MM.1S (cell line): ENCODE data around the gene ZNF462.

Experiments used
- EZH2 ChIP-seq: fragments of 300-600 bp; sonication (generic); optimal IDR thresholded peaks from 2 replicates; pipeline ENCODE3; 2017; ENCODE audit warnings: low read depth, mild to moderate bottlenecking, antibody characterized with exemption, low read length, mixed read lengths
- EZH2phosphoT487 ChIP-seq: fragments of 300-600 bp; sonication (generic); IDR thresholded peaks from 2 replicates; pipeline ENCODE4 v1.6.1; 2018; ENCODE audit warnings: antibody characterized with exemption, low read length
- TF ChIP-seq, protein P1 (sequence below): fragments of 300-600 bp; sonication (generic); IDR thresholded peaks from 2 replicates; pipeline ENCODE4 v1.5.1; 2016; ENCODE audit warnings: antibody characterized with exemption, low read length, mixed read lengths

DNA sequence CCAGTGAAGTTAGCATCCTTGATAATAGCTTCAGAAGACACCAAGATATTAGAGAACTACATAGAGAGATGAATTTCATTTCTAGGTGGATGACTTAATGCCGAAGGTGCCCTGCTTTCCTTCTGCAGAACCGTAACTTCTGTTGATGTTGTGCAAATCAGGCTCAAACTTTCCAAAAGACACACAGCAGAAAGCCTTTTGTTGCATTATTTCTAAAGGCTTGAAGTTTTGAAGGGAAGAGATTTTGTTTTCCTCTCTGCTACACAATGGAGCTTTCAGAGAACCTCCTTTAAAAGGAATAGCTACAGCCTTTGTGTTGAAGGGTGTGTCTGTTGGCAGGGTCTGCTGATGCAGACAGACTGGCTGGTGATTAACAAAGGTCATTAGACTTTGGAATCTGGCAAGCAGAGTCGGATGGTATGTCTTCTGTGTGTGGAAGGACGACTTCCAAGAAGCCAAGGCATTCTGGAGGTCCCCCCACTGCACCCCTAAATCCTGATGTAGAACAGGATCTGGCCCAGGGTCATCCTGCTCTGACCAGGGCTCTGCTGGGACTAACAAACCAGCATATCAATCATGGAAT is 57.8 kb downstream of the ZNF462 start:
- TF ChIP-seq, protein P1, sequence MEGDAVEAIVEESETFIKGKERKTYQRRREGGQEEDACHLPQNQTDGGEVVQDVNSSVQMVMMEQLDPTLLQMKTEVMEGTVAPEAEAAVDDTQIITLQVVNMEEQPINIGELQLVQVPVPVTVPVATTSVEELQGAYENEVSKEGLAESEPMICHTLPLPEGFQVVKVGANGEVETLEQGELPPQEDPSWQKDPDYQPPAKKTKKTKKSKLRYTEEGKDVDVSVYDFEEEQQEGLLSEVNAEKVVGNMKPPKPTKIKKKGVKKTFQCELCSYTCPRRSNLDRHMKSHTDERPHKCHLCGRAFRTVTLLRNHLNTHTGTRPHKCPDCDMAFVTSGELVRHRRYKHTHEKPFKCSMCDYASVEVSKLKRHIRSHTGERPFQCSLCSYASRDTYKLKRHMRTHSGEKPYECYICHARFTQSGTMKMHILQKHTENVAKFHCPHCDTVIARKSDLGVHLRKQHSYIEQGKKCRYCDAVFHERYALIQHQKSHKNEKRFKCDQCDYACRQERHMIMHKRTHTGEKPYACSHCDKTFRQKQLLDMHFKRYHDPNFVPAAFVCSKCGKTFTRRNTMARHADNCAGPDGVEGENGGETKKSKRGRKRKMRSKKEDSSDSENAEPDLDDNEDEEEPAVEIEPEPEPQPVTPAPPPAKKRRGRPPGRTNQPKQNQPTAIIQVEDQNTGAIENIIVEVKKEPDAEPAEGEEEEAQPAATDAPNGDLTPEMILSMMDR: no peak
- no peak for TF ChIP-seq EZH2
- TF ChIP-seq EZH2phosphoT487: no peak
